ENCODE measurements around the gene CD276. TPM values are rescaled to one million over a fixed set of nuclear protein-coding genes. Genes with fewer than 3 reads are reported as not detected.
"Not testable (repeated sequence)": the region's sequence is repeated elsewhere in the genome, so short reads cannot be mapped to it uniquely, and the experiment has no call there.

CD276 gene
- total RNA-seq, 1 experiment from 2014 or later, result 139 TPM

- Histone ChIP-seq H3K36me3 (peaks cover 4% of the 10 kb centered on the region; the same call in 1 of the 2 replicates), H3K9me3 (no peaks in the 10 kb centered on the region), H3K4me3 (no peak overlapping the region), H3K27me3 (no peaks in the 10 kb centered on the region)
- no peak for DNase-seq
Observed at GRCh38 chr15:73718694-73719093, 34.5 kb downstream of the CD276 start.

GRCh38 chr15:73722425-73722824 lies 38.2 kb downstream of the CD276 start:
- DNase-seq, result no peak
- H3K4me3 ChIP-seq, result no peak overlapping the region
- no peaks in the 10 kb centered on the region for H3K9me3 ChIP-seq
- H3K36me3 ChIP-seq, result no peaks in the 10 kb centered on the region
- no peaks in the 10 kb centered on the region for H3K27me3 ChIP-seq

GRCh38 chr15:73723191-73723590 lies 39.0 kb downstream of the CD276 start:
- Histone ChIP-seq H3K27me3 (no peaks in the 10 kb centered on the region), H3K36me3 (no peaks in the 10 kb centered on the region), H3K4me3 (no peak overlapping the region), H3K9me3 (no peaks in the 10 kb centered on the region)
- no peak for DNase-seq

- DNase-seq, result no peak
- H3K27me3 ChIP-seq, result no peaks in the 10 kb centered on the region
- no peak overlapping the region for H3K4me3 ChIP-seq
- H3K9me3 ChIP-seq, result no peaks in the 10 kb centered on the region
- no peaks in the 10 kb centered on the region for H3K36me3 ChIP-seq
Observed at GRCh38 chr15:73724212-73724611, 40.0 kb downstream of the CD276 start.

GRCh38 chr15:73727330-73727976 lies 43.3 kb downstream of the CD276 start:
- peak; percentile 11 for DNase-seq
- H3K27me3 ChIP-seq, result no peaks in the 10 kb centered on the region
- 0 out of 2 replicates have a peak, but pooled peaks cover 2% of the 10 kb centered on the region for H3K9me3 ChIP-seq
- H3K36me3 ChIP-seq, result no peaks in the 10 kb centered on the region
- H3K4me3 ChIP-seq, result no peak overlapping the region

- not testable (repeated sequence) for H3K9me3 ChIP-seq, H3K4me3 ChIP-seq, H3K27me3 ChIP-seq, DNase-seq, H3K36me3 ChIP-seq
Observed at GRCh38 chr15:73732051-73732450, 47.9 kb downstream of the CD276 start.

GRCh38 chr15:73732930-73733329 lies 48.7 kb downstream of the CD276 start:
- Histone ChIP-seq H3K9me3 (0 out of 2 replicates have a peak, but pooled peaks cover 2% of the 10 kb centered on the region), H3K36me3 (no peaks in the 10 kb centered on the region), H3K27me3 (no peaks in the 10 kb centered on the region), H3K4me3 (no peak overlapping the region)
- DNase-seq, result no peak

GRCh38 chr15:73737535-73737934 lies 53.4 kb downstream of the CD276 start:
- H3K27me3 ChIP-seq, result no peaks in the 10 kb centered on the region
- no peak for DNase-seq
- H3K4me3 ChIP-seq, result no peak overlapping the region
- H3K9me3 ChIP-seq, result no peaks in the 10 kb centered on the region
- H3K36me3 ChIP-seq, result no peaks in the 10 kb centered on the region

- H3K36me3 ChIP-seq, result no peaks in the 10 kb centered on the region
- no peaks in the 10 kb centered on the region for H3K27me3 ChIP-seq
- DNase-seq, result no peak
- no peak overlapping the region for H3K4me3 ChIP-seq
- no peaks in the 10 kb centered on the region for H3K9me3 ChIP-seq
Observed at GRCh38 chr15:73740152-73741048, 56.2 kb downstream of the CD276 start.

- H3K4me3 ChIP-seq, result no peak overlapping the region
- H3K36me3 ChIP-seq, result no peaks in the 10 kb centered on the region
- H3K9me3 ChIP-seq, result no peaks in the 10 kb centered on the region
- DNase-seq, result no peak
- H3K27me3 ChIP-seq, result no peaks in the 10 kb centered on the region
Observed at GRCh38 chr15:73741321-73741836, 57.2 kb downstream of the CD276 start.

- DNase-seq, result no peak
- no peak overlapping the region for H3K4me3 ChIP-seq
- H3K9me3 ChIP-seq, result no peaks in the 10 kb centered on the region
- H3K36me3 ChIP-seq, result no peaks in the 10 kb centered on the region
- H3K27me3 ChIP-seq, result no peaks in the 10 kb centered on the region
Observed at GRCh38 chr15:73744293-73744692, 60.1 kb downstream of the CD276 start.

- H3K27me3 ChIP-seq, result no peaks in the 10 kb centered on the region
- no peak overlapping the region for H3K4me3 ChIP-seq
- DNase-seq, result no peak
- no peaks in the 10 kb centered on the region for H3K9me3 ChIP-seq
- no peaks in the 10 kb centered on the region for H3K36me3 ChIP-seq
Observed at GRCh38 chr15:73745073-73745472, 60.9 kb downstream of the CD276 start.

- H3K9me3 ChIP-seq, result no peaks in the 10 kb centered on the region
- no peak overlapping the region for H3K4me3 ChIP-seq
- no peaks in the 10 kb centered on the region for H3K36me3 ChIP-seq
- no peaks in the 10 kb centered on the region for H3K27me3 ChIP-seq
- no peak for DNase-seq
Observed at GRCh38 chr15:73746261-73746660, 62.1 kb downstream of the CD276 start.

- Histone ChIP-seq H3K4me3 (no peak overlapping the region), H3K9me3 (no peaks in the 10 kb centered on the region), H3K36me3 (no peaks in the 10 kb centered on the region), H3K27me3 (no peaks in the 10 kb centered on the region)
- DNase-seq, result peak; percentile 69
Observed at GRCh38 chr15:73746883-73747282, 62.7 kb downstream of the CD276 start.

- DNase-seq, result no peak
- no peaks in the 10 kb centered on the region for H3K36me3 ChIP-seq
- no peaks in the 10 kb centered on the region for H3K27me3 ChIP-seq
- no peaks in the 10 kb centered on the region for H3K9me3 ChIP-seq
- H3K4me3 ChIP-seq, result no peak overlapping the region
Observed at GRCh38 chr15:73747847-73748590, 63.8 kb downstream of the CD276 start.

- H3K9me3 ChIP-seq, result no peaks in the 10 kb centered on the region
- H3K27me3 ChIP-seq, result no peaks in the 10 kb centered on the region
- H3K36me3 ChIP-seq, result no peaks in the 10 kb centered on the region
- no peak overlapping the region for H3K4me3 ChIP-seq
- no peak for DNase-seq
Observed at GRCh38 chr15:73748730-73749129, 64.5 kb downstream of the CD276 start.

GRCh38 chr15:73749533-73749932 lies 65.3 kb downstream of the CD276 start:
- H3K27me3 ChIP-seq, result no peaks in the 10 kb centered on the region

More at GRCh38 chr15:73749533-73749932, 65.3 kb downstream of the CD276 start:
- no peak overlapping the region for H3K4me3 ChIP-seq
- H3K9me3 ChIP-seq, result no peaks in the 10 kb centered on the region
- DNase-seq, result no peak
- H3K36me3 ChIP-seq, result no peaks in the 10 kb centered on the region

Data from MG63 (cell line).